HG03196 (cell line): ENCODE data around the gene TFAM.

ENCODE experiments used
- ATAC-seq: cut with Tn5 transposase; IDR thresholded peaks from one replicate; pipeline ENCODE4 v1.9.1; 2021; ENCODE audit not compliant: unreplicated experiment

Gene TFAM

GRCh38 chr10:58384999-58385783, at the start of gene TFAM:
Gene TFAM (plus strand): TSS chr10:58385410. CDS start chr10:58385548, 138 bp downstream.
- ATAC-seq = peak; percentile 95

GRCh38 chr10:58336242-58336641, 49.0 kb upstream of the TFAM start:
- no peak for ATAC-seq

- no peak for ATAC-seq
Observed at GRCh38 chr10:58341422-58341821, 43.8 kb upstream of the TFAM start.

- ATAC-seq = no peak
Observed at GRCh38 chr10:58341947-58342346, 43.3 kb upstream of the TFAM start.

- ATAC-seq = no peak
Observed at GRCh38 chr10:58347967-58348366, 37.2 kb upstream of the TFAM start.

- no peak for ATAC-seq
Observed at GRCh38 chr10:58348571-58349033, 36.6 kb upstream of the TFAM start.

- ATAC-seq = no peak
Observed at GRCh38 chr10:58350023-58350422, 35.2 kb upstream of the TFAM start.

GRCh38 chr10:58350619-58351323, 34.4 kb upstream of the TFAM start:
- no peak for ATAC-seq

- ATAC-seq = no peak
Observed at GRCh38 chr10:58351616-58352578, 33.3 kb upstream of the TFAM start.

GRCh38 chr10:58352956-58353610, 32.1 kb upstream of the TFAM start:
- no peak for ATAC-seq

GRCh38 chr10:58356756-58357155, 28.5 kb upstream of the TFAM start:
- no peak for ATAC-seq

GRCh38 chr10:58358314-58358933, 26.8 kb upstream of the TFAM start:
- ATAC-seq = no peak

GRCh38 chr10:58358947-58359346, 26.3 kb upstream of the TFAM start:
- no peak for ATAC-seq

GRCh38 chr10:58359541-58359940, 25.7 kb upstream of the TFAM start:
- ATAC-seq = no peak

- no peak for ATAC-seq
Observed at GRCh38 chr10:58360412-58361004, 24.7 kb upstream of the TFAM start.

- no peak for ATAC-seq
Observed at GRCh38 chr10:58361353-58361752, 23.9 kb upstream of the TFAM start.

GRCh38 chr10:58362027-58362789, 23.0 kb upstream of the TFAM start:
- ATAC-seq = no peak

- no peak for ATAC-seq
Observed at GRCh38 chr10:58367069-58367468, 18.1 kb upstream of the TFAM start.

- ATAC-seq = no peak
Observed at GRCh38 chr10:58371473-58371872, 13.7 kb upstream of the TFAM start.
